ENCODE measurements around the gene ERO1A. TPM values are rescaled to one million over a fixed set of nuclear protein-coding genes. Genes with fewer than 3 reads are reported as not detected.
A peak's percentile ranks its signal among the peaks of the same experiment; 100 is the strongest.

The ERO1A gene
- total RNA-seq, 6 experiments from 2014 or later, result 31.2 to 162 (median 37.9) TPM

DNA sequence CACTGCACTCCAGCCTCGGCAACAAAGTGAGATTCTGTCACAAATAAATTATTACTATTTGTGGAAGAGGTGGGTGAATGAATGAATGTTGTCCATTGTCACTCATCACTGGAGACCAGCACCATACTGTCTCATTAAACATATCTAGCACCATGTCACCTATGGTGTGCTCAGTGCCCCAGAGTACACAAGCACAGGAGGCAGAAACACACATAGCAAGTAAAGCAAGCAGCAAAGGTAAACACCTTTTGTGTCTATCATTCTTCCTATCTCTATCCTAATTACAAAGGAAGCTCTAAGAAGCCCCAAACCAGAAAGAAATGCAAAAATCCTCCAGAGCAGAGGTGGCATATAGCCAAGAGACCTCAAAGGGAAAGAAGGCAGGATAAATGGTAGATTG lies 9.2 kb downstream of the ERO1A start:
- Histone ChIP-seq H3K27ac (no peak overlapping the region), H3K36me3 (peaks cover 0 to 5% (median 0%) of the 10 kb centered on the region in 4 donors), H3K9me3 (no peaks in the 10 kb centered on the region), H3K27me3 (no peaks in the 10 kb centered on the region), H3K4me3 (no peak overlapping the region), H3K4me1 (peaks cover 0 to 16% (median 6%) of the 10 kb centered on the region in 4 donors)
- DNase-seq (no peak), ATAC-seq (no peak)
- intact Hi-C loops (cut with DNase I), result no loop called here
- no CpG with 5 or more reads among the region's 1 CpG for WGBS (ENCODE audit: insufficient coverage, low coverage, low lambda C conversion rate, missing lambda C conversion rate)
- no peak for TF ChIP-seq CTCF (IDR thresholded peaks at IDR 0.05)

DNA sequence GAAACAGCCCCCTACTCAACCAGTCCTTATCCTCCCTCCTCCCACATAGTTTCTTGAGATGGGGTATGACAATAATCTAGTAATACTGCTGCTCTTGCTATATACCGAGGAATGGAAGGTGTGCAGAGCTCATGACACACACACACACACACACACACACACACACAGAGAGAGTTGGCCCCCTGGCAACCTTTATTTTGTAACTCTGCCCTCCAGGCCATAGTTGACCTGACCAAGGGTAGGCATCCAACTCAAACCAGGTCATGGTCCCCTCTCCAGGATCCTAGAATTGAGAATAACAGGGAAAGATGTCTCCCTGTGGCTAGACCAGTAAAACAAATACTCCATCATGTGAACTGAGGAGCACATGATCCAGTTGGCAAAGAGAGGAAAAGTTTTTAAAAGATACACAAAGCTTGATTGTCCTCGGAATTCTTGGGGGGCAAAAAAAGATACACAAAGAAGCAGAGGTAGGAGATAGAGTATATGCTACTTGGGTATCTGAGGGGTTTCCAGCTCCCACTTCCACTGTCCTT lies 11.3 kb downstream of the ERO1A start:
- Histone ChIP-seq H3K4me3 (no peak overlapping the region), H3K4me1 (peaks cover 0 to 16% (median 6%) of the 10 kb centered on the region in 4 donors), H3K27me3 (no peaks in the 10 kb centered on the region), H3K36me3 (peaks cover 0 to 10% (median 0%) of the 10 kb centered on the region in 4 donors), H3K27ac (no peak overlapping the region), H3K9me3 (no peaks in the 10 kb centered on the region)
- intact Hi-C loops (cut with DNase I), result no loop called here
- DNase-seq (peak in 1 of 3 donors; percentile 64), ATAC-seq (peak; percentile 58 to 96 (median 84))
- WGBS (ENCODE audit: insufficient coverage, low coverage, low lambda C conversion rate, missing lambda C conversion rate), result 21% methylated on average over 2 of the region's 2 CpGs
- no peak for TF ChIP-seq POLR2A (IDR thresholded peaks at IDR 0.05)
- TF ChIP-seq CTCF (IDR thresholded peaks at IDR 0.05), result no peak

GRCh38 chr14:52678591-52678990 lies 16.8 kb downstream of the ERO1A start:
- ATAC-seq, result peak in 2 of 4 donors; percentile 15 to 37
- Histone ChIP-seq H3K36me3 (peaks cover 0 to 28% (median 4%) of the 10 kb centered on the region in 4 donors), H3K27ac (no peak overlapping the region)

DNA sequence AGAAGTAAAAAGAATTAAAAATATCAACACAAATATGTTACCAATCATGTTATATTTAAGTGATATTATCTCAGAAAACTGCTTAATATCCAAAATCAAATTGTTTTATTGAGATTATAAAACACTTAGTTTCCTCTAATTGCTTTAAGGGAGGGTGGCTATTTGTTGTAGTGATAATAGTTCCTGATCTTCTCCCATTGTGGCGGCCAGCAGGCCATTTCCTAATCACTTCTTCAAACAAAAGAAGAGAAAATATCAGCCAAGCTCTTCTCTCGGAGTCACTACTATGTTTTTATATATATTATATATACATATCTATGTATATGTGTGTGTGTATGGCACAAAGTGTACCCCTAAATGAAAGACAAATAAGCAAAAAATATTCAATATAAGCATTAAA lies 31.5 kb downstream of the ERO1A start:
- ATAC-seq, result no peak
- Histone ChIP-seq H3K36me3 (peaks cover 0 to 19% (median 2%) of the 10 kb centered on the region in 4 donors), H3K4me3 (no peak overlapping the region), H3K9me3 (no peaks in the 10 kb centered on the region), H3K27me3 (no peaks in the 10 kb centered on the region), H3K27ac (no peak overlapping the region), H3K4me1 (no peaks in the 10 kb centered on the region)
- WGBS (ENCODE audit: insufficient coverage, low coverage, low lambda C conversion rate, missing lambda C conversion rate), result 80% methylated on average over 2 of the region's 2 CpGs
- no peak for DNase-seq
- TF ChIP-seq CTCF (IDR thresholded peaks at IDR 0.05) (no peak), POLR2A (IDR thresholded peaks at IDR 0.05) (no peak)
- intact Hi-C loops (cut with DNase I), result no loop called here

More at GRCh38 chr14:52678591-52678990, 16.8 kb downstream of the ERO1A start:
- peaks cover 0 to 4% (median 0%) of the 10 kb centered on the region in 4 donors for H3K4me1 ChIP-seq
- H3K9me3 ChIP-seq, result no peaks in the 10 kb centered on the region
- whole genome bisulfite sequencing (ENCODE audit: insufficient coverage, low coverage, low lambda C conversion rate, missing lambda C conversion rate), result 80% methylated on average over 2 of the region's 2 CpGs
- no peaks in the 10 kb centered on the region for H3K27me3 ChIP-seq
- no peak for DNase-seq
- intact Hi-C loops (cut with DNase I), result no loop called here
- no peak for TF ChIP-seq POLR2A (IDR thresholded peaks at IDR 0.05)
- peak; percentile 16 to 40 (median 26) for TF ChIP-seq CTCF (IDR thresholded peaks at IDR 0.05)
- H3K4me3 ChIP-seq, result no peak overlapping the region

All from right lobe of liver (tissue), 6 donors.